Esophagus mucosa (tissue), 1 donor: ENCODE results near the gene KRTAP2-2. TPM values are rescaled to one million over a fixed set of nuclear protein-coding genes. Genes with fewer than 3 reads are reported as not detected.
"Not testable (repeated sequence)": the region's sequence is repeated elsewhere in the genome, so short reads cannot be mapped to it uniquely, and the experiment has no call there.

Experiments
- ATAC-seq: fragments of 200-7000 bp; cut with Tn5 transposase; one replicate; pipeline ENCODE4 v1.9.1; 2020
- total RNA-seq: library from RNA; stranded (reverse); gene quantifications from one replicate; pipeline ENCODE4 v1.2.4, GENCODE V29; 2023
- donor health status: DM: yes; HTN: yes; CAD: no.

KRTAP2-2 gene
- not detected for total RNA-seq

DNA sequence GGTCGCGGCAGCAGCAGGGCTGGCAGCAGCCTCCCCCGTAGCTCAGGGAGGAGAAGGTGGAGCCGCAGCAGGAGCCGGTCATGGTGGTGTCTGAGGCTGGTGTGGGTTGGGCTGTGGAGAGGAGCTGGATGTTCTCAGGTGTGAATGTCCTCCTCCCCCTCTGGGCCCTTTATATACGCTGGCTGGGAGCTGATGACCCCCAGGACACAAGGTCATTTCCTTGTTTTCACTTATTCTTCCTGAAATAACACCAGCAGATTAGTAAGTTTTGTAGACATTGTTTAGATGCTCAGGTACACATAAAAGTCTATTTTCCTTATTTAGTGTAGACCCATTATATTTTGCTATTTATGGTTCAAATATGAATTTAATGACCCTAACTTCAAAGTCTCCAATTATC is at the start of gene KRTAP2-2:
Gene KRTAP2-2, minus strand, starts transcription at position 101 of the 400 bp plus-strand sequence. Its CDS starts 19 bp downstream, at position 82.
- not testable (repeated sequence) for ATAC-seq

GRCh38 chr17:41104386-41105038 is 49.5 kb upstream of the KRTAP2-2 start:
- peak; percentile 55 for ATAC-seq

GRCh38 chr17:41103896-41104295 is 48.9 kb upstream of the KRTAP2-2 start:
- no peak for ATAC-seq

DNA sequence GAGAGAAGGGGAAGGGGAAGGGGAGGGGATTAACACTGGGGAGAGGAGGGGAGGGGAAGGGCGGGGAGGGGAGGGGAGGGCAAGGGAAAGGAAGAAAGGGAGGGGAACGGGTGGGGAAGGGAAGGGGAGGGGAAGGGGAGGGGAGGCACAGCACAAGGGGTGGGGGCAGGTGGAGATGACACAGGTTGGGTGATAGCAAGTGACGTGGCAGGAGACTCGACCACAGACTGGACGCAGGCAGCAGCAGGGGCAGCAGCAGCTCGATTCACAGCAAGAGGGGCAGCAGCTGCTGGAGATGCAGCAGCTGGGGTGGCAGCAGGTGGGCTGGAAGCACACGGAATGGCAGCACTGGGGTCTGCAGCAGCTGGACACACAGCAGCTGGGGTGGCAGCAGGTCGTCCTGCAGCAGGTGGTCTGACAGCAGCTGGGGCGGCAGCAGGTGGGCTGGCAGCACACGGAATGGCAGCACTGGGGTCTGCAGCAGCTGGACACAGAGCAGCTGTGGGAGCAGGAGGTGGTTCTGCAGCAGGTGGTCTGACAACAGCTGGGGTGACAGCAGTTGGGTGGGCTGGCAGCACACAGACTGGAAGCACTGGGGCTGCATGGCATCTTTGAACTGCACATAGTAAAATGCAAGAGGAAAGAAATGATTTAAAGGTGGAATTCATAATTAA is 46.7 kb upstream of the KRTAP2-2 start, which contains the start of gene KRTAP4-16:
Gene KRTAP4-16, minus strand, starts transcription at position 624 of the 674 bp plus-strand sequence. Its CDS starts 0 bp downstream, at position 624.
- no peak for ATAC-seq

DNA sequence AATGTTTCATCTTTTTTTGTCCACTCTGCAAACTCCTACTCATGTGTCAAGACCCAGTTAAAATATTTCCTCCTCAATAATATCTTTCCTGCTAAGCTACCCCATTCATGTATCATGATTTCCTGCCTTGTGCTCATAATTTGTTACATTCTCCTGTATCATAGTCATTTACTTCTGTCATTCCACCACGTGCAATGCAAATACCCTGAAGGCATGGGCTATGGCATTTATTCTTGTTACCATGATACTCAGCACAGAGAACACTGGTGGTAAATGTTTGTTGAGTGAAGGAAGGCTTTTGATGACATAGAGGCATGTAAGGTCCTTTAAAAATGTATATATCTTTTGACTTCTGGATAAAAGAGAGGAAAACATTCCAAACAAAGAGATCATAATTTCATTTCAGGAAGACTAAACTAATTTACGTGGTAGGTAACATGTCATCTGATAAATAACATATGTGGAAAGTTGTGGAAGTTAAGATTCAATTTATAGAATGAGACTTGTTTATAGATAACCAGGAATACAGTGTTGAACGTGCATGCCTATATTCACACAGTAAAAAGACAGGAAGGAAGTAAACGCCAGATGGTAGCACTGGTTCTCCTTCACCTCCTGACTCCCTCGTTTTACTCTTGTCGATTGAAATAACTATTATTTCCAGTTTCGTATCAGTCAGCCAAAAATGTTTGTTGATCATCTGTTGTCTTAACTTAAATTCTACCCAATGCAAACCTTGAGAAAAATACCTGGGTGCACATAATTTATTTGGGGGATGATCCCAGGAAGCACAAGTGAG is 44.9 kb upstream of the KRTAP2-2 start:
- ATAC-seq: peak; percentile 54

GRCh38 chr17:41098481-41098880 is 43.5 kb upstream of the KRTAP2-2 start:
- ATAC-seq: no peak

- no peak for ATAC-seq
Observed at GRCh38 chr17:41098042-41098441, 43.0 kb upstream of the KRTAP2-2 start, which contains the start of gene KRTAP4-8. Gene KRTAP4-8 (minus strand): TSS chr17:41098142. CDS start chr17:41098084, 58 bp downstream.

GRCh38 chr17:41096055-41096454 is 41.0 kb upstream of the KRTAP2-2 start:
- no peak for ATAC-seq

GRCh38 chr17:41088760-41089352 is 33.8 kb upstream of the KRTAP2-2 start:
- not testable (repeated sequence) for ATAC-seq

GRCh38 chr17:41084100-41084856 is 29.2 kb upstream of the KRTAP2-2 start, which contains the start of gene KRTAP4-7:
Gene KRTAP4-7 (plus strand): TSS chr17:41084150. CDS start chr17:41084207, 57 bp downstream.
- not testable (repeated sequence) for ATAC-seq

- ATAC-seq: peak; percentile 52
Observed at GRCh38 chr17:41083427-41083826, 28.4 kb upstream of the KRTAP2-2 start.

GRCh38 chr17:41082626-41083025 is 27.6 kb upstream of the KRTAP2-2 start:
- no peak for ATAC-seq

GRCh38 chr17:41076788-41077187 is 21.8 kb upstream of the KRTAP2-2 start:
- ATAC-seq: no peak

DNA sequence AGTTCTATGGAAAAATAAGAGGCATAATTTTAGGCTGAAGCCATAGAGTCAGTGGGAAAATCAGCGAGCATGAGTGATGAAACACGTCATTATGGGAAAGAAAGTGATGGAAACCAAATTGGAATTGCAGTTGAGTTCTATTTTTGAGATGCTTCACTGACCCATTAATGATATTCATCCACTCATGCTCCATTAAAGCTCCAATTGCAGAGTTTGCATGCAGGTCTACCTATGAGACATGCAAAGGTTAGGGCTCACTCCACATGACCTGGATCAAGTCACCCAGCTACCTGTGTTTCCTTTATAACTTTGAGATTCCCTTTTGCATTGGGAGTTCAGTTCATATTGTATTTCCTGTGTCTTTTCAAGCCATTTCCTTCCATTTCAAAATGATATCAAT is 18.6 kb upstream of the KRTAP2-2 start:
- ATAC-seq: no peak

- no peak for ATAC-seq
Observed at GRCh38 chr17:41071606-41072360, 16.8 kb upstream of the KRTAP2-2 start.

- no peak for ATAC-seq
Observed at GRCh38 chr17:41069031-41069430, 14.0 kb upstream of the KRTAP2-2 start.

DNA sequence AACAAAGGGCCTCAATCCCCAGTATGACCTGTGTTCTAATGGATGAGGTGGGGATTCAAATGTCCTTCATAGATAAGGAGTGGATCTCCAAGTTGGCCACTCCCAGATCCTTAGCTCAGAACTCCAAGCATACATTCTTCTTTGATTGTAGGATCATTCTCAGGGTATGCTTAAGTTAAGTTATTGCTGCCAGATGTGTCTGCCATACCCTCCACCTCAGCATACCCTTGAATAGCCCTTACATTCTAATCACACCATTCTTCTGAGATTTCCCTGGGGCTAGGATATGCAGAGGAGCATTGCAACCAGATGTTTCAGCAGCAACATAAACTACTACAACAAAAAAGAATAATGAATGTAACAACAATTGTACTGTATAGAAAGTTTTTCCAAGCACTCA is 12.3 kb upstream of the KRTAP2-2 start:
- no peak for ATAC-seq

DNA sequence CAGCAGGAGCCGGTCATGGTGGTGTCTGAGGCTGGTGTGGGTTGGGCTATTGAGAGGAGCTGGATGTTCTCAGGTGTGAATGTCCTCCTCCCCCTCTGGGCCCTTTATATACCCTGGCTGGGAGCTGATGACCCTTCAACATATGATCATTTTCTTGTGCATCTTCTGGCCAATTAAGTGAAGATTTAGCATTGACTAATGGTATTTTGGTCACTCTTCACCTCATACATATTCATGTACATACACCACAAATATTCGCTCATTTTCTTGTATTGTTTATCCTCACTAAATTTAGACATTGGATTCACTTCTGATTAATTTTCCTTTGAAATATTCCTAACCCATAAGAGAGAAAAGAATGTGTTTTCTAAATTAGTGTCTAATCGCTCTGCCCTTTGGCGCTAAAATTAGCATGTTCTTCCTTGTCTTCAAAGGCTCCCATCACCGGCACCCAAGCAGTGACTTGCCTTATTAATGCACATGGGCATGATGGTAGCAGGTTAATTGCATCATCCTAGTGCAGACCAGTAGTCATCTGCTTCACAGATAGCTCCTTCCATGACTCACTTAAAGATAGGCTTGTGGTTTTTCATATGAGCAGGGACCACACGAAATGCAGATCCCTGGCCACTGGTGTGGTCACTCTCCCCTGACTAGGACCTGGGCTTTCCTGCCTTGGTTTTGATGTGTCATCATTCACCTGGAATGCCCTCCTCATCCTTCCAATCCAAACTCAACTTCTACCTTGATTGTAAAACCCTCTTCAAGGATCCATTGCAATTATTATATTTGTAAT is 11.0 kb upstream of the KRTAP2-2 start, which contains the start of gene KRTAP2-4:
Gene KRTAP2-4, minus strand, starts transcription at position 51 of the 796 bp plus-strand sequence. Its CDS starts 34 bp downstream, at position 17.
- ATAC-seq: peak; percentile 60

DNA sequence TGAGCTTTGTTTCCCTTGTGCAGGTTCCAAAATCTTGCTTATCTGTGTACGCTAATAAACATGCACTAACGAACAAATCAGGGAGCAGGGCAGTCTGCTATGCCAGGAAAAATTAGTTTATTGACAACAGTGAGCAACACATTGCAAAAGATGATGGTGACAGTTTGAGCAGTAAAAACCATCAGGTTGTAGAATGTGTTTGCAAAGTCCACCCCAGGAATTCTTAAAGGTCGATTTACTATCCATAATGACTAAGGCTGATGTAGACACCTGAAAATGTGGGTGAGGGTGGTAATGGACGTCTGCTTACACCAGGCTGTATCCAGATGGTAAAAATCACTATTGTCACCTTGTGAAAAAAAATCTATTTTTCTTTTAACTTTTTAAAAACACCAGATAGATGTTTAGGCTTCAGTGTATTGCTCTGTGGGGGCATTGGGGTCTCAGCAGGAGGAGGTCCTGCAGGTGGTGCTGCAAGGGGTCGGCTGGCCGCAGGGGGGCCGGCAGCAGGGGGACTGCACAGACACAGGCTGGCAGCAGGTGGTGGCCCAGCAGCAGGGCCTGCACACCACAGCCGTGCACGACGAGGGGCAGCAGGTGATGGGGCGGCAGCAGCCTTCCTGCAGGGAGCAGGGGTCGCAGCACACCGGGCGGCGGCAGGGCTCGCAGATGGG is 10.1 kb upstream of the KRTAP2-2 start:
- peak; percentile 17 for ATAC-seq
